LNCAP (cell line): ENCODE data around the gene MARS1.

Experiments used
- TF ChIP-seq, protein P1 (sequence below): fragments of 450-650 bp; IDR thresholded peaks from 2 replicates; pipeline ENCODE4 v1.5.1; 2017; ENCODE audit warnings: mild to moderate bottlenecking

The MARS1 gene

GRCh38 chr12:57513266-57513665 lies 25.4 kb downstream of the MARS1 start:
- TF ChIP-seq, protein P1, sequence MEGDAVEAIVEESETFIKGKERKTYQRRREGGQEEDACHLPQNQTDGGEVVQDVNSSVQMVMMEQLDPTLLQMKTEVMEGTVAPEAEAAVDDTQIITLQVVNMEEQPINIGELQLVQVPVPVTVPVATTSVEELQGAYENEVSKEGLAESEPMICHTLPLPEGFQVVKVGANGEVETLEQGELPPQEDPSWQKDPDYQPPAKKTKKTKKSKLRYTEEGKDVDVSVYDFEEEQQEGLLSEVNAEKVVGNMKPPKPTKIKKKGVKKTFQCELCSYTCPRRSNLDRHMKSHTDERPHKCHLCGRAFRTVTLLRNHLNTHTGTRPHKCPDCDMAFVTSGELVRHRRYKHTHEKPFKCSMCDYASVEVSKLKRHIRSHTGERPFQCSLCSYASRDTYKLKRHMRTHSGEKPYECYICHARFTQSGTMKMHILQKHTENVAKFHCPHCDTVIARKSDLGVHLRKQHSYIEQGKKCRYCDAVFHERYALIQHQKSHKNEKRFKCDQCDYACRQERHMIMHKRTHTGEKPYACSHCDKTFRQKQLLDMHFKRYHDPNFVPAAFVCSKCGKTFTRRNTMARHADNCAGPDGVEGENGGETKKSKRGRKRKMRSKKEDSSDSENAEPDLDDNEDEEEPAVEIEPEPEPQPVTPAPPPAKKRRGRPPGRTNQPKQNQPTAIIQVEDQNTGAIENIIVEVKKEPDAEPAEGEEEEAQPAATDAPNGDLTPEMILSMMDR: no peak

DNA sequence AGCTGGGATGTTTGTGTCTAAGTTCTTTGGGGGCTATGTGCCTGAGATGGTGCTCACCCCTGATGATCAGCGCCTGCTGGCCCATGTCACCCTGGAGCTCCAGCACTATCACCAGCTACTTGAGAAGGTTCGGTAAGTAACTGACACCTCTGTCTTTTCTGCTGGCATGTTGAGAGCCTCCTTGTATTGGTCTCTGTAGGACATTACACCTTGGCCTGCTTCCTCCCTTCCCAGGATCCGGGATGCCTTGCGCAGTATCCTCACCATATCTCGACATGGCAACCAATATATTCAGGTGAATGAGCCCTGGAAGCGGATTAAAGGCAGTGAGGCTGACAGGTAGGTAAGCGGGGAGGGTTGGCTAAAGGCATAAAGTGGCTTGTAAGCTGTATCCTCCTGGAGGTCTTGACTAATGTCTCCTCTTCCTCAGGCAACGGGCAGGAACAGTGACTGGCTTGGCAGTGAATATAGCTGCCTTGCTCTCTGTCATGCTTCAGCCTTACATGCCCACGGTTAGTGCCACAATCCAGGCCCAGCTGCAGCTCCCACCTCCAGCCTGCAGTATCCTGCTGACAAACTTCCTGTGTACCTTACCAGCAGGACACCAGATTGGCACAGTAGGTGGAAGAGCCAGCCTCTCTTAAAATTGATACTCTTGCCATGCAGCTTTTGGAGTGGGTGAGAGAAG lies 27.0 kb downstream of the MARS1 start:
- TF ChIP-seq, protein P1: no peak

- TF ChIP-seq, protein P1: no peak
These were observed 27.6 kb downstream of the MARS1 start for GRCh38 chr12:57515408-57515933.

- TF ChIP-seq, protein P1: no peak
These were observed 28.2 kb downstream of the MARS1 start for GRCh38 chr12:57515934-57516541.

- TF ChIP-seq, protein P1: no peak
These were observed 28.8 kb downstream of the MARS1 start for GRCh38 chr12:57516617-57517153.

GRCh38 chr12:57517187-57517586 lies 29.3 kb downstream of the MARS1 start:
- TF ChIP-seq, protein P1: no peak

DNA sequence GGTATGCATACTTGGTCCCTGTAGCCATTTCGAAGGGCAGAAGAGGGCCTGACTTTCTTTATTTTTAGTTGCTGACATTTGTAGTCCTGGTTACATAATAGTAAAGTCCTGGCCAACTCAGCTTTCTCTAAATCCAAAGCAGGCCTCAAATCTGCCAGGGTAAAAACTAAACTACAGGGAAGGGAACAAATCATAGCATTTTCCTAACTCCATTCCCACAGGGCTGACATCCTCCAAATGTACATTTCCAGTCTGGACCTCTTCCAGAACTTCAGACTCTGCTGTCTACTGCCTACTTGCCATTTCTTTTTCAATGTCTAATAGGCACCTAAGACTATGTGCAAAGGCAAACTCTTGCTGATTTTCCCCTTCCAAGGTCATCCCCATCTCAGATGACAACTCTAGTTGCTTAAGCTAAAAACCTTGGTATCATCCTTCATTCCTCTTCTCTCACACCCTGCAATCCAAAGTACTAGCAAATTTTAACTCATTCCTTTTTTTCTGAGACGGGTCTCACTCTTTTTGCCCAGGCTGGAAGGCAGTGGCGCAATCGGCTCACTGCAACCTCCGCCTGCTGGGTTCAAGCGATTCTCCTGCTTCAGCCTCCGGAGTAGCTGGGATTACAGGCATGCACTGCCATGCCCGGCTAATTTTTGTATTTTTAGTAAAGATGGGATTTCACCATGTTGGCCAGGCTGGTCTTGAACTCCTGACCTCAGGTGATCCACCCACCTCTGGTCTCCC lies 30.5 kb downstream of the MARS1 start:
- TF ChIP-seq, protein P1: no peak
